HG03378 (cell line): ENCODE results near the gene LHX1.

ENCODE experiments used
- ATAC-seq: cut with Tn5 transposase; IDR thresholded peaks from one replicate; pipeline ENCODE4 v1.9.1; 2021; ENCODE audit warnings: mild to moderate bottlenecking, moderate library complexity; ENCODE audit not compliant: unreplicated experiment

LHX1 gene

GRCh38 chr17:36921095-36921851 is 16.0 kb upstream of the LHX1 start:
- no peak for ATAC-seq

- ATAC-seq = no peak
These were observed 15.1 kb upstream of the LHX1 start for GRCh38 chr17:36922175-36922574.

GRCh38 chr17:36923814-36924221 is 13.5 kb upstream of the LHX1 start:
- no peak for ATAC-seq

GRCh38 chr17:36926226-36926625 is 11.0 kb upstream of the LHX1 start:
- no peak for ATAC-seq

GRCh38 chr17:36926701-36927100 is 10.6 kb upstream of the LHX1 start:
- no peak for ATAC-seq

GRCh38 chr17:36928471-36929345 is 8.6 kb upstream of the LHX1 start:
- no peak for ATAC-seq

- no peak for ATAC-seq
These were observed 7.3 kb upstream of the LHX1 start for GRCh38 chr17:36929851-36930582.

GRCh38 chr17:36930583-36930900 is 6.7 kb upstream of the LHX1 start:
- ATAC-seq = no peak

- no peak for ATAC-seq
These were observed 6.1 kb upstream of the LHX1 start for GRCh38 chr17:36931096-36931696.

- ATAC-seq = no peak
These were observed 5.4 kb upstream of the LHX1 start for GRCh38 chr17:36931697-36932382.

- no peak for ATAC-seq
These were observed 4.9 kb upstream of the LHX1 start for GRCh38 chr17:36932383-36932693.

GRCh38 chr17:36932694-36933511 is 4.4 kb upstream of the LHX1 start:
- no peak for ATAC-seq

GRCh38 chr17:36933512-36934143 is 3.6 kb upstream of the LHX1 start:
- no peak for ATAC-seq

- no peak for ATAC-seq
These were observed 3.1 kb upstream of the LHX1 start for GRCh38 chr17:36934144-36934691.

- no peak for ATAC-seq
These were observed 2.3 kb upstream of the LHX1 start for GRCh38 chr17:36934692-36935630.

- no peak for ATAC-seq
These were observed 1.4 kb upstream of the LHX1 start for GRCh38 chr17:36935671-36936454.

GRCh38 chr17:36936455-36937000 is 747 bp upstream of the LHX1 start:
- ATAC-seq = no peak
